ENCODE results near the gene PLEKHA7. TPM values are rescaled to one million over a fixed set of nuclear protein-coding genes. Genes with fewer than 3 reads are reported as not detected.

Gene PLEKHA7
- total and polyA plus RNA-seq, 2 of the 13 experiments (the other 11 are each of a cell fraction or from before 2014, with no cell fraction given) = 17.5 to 18.7 TPM

DNA sequence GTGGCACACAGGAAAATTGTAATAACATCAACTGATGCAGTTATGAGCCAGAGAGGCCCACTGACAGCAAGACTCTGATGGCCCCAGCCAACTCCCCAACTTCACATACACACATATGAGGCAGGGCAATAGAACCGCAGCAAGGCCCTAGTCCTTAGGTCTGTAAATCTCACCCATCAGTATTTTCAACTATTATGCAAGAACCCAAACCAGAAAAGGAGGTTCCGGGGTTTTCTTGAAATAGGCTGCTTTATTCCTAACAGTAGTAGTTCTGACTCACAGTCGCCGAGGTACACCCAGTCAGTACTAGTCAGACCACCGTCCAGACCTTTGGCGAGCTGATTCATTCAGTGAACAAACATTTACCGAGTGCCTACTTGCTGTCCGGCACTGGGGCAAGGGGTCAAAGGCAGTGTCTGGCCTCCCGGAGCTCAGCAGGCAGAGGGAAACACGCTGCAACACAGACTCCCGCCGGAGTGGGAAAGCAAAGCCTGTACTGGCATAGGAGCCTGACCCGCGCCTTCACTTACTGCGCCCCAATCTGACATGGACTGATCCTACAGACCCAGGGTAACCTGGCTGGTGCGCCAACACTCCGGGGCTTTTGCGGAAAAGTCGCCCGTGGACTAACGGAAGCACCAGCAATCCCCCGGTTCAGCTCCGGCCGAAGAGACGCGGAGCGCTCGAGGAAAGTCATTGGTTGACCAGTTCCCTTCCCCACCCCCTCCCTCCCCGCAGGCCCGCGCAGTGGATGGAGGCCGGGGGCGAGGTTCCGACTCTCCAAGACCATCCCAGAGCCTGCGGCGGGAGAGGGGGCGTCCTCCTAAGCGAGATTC lies 1.3 kb downstream of the PLEKHA7 start (continued):
- TF ChIP-seq GATAD1 (CRISPR knock-in tag; IDR thresholded peaks at IDR 0.05) (peak; percentile 39; the same call in 1 of the 2 replicates), ZKSCAN8 (CRISPR knock-in tag; IDR thresholded peaks at IDR 0.05; ENCODE audit: borderline replicate concordance) (peak; percentile 19; the same call in 1 of the 2 replicates), ZKSCAN1 (IDR thresholded peaks at IDR 0.05; ENCODE audit: low read length) (no peak), ZMYM4 (CRISPR knock-in tag; IDR thresholded peaks at IDR 0.05) (peak; percentile 59), GATA4 (IDR thresholded peaks at IDR 0.05; ENCODE audit: borderline replicate concordance, low read depth) (no peak), ARID3A (IDR thresholded peaks at IDR 0.05; ENCODE audit: low read depth, low read length) (no peak), CREB3 (CRISPR knock-in tag; IDR thresholded peaks at IDR 0.05) (no peak), HOXA3 (CRISPR knock-in tag; IDR thresholded peaks at IDR 0.05) (peak; percentile 79), HIVEP1 (CRISPR knock-in tag; IDR thresholded peaks at IDR 0.05) (peak; percentile 46; the same call in 1 of the 2 replicates), ARID2 (CRISPR knock-in tag; IDR thresholded peaks at IDR 0.05; ENCODE audit: borderline replicate concordance) (no peak), RARA (CRISPR knock-in tag; IDR thresholded peaks at IDR 0.05) (peak; percentile 98), ZNF775 (CRISPR knock-in tag; IDR thresholded peaks at IDR 0.05; ENCODE audit: borderline replicate concordance) (no peak), DNMT3B (CRISPR knock-in tag; conservative IDR thresholded peaks at IDR 0.05) (no peak), RXRB (CRISPR knock-in tag; IDR thresholded peaks at IDR 0.05; ENCODE audit: borderline replicate concordance) (peak; percentile 96), FOXJ3 (CRISPR knock-in tag; IDR thresholded peaks at IDR 0.05; ENCODE audit: borderline replicate concordance) (peak; percentile 70), ZNF710 (CRISPR knock-in tag; IDR thresholded peaks at IDR 0.05; ENCODE audit: borderline replicate concordance) (peak; percentile 71)
- TF ChIP-seq, protein P1, sequence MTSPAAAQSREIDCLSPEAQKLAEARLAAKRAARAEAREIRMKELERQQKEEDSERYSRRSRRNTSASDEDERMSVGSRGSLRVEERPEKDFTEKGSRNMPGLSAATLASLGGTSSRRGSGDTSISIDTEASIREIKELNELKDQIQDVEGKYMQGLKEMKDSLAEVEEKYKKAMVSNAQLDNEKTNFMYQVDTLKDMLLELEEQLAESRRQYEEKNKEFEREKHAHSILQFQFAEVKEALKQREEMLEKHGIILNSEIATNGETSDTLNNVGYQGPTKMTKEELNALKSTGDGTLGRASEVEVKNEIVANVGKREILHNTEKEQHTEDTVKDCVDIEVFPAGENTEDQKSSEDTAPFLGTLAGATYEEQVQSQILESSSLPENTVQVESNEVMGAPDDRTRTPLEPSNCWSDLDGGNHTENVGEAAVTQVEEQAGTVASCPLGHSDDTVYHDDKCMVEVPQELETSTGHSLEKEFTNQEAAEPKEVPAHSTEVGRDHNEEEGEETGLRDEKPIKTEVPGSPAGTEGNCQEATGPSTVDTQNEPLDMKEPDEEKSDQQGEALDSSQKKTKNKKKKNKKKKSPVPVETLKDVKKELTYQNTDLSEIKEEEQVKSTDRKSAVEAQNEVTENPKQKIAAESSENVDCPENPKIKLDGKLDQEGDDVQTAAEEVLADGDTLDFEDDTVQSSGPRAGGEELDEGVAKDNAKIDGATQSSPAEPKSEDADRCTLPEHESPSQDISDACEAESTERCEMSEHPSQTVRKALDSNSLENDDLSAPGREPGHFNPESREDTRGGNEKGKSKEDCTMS (CRISPR knock-in tag; conservative IDR thresholded peaks at IDR 0.05) = no peak
- TF ChIP-seq, protein P2, sequence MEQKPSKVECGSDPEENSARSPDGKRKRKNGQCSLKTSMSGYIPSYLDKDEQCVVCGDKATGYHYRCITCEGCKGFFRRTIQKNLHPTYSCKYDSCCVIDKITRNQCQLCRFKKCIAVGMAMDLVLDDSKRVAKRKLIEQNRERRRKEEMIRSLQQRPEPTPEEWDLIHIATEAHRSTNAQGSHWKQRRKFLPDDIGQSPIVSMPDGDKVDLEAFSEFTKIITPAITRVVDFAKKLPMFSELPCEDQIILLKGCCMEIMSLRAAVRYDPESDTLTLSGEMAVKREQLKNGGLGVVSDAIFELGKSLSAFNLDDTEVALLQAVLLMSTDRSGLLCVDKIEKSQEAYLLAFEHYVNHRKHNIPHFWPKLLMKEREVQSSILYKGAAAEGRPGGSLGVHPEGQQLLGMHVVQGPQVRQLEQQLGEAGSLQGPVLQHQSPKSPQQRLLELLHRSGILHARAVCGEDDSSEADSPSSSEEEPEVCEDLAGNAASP (CRISPR knock-in tag; IDR thresholded peaks at IDR 0.05; ENCODE audit: borderline replicate concordance) = peak; percentile 88; the same call in 1 of the 2 replicates
- TF ChIP-seq, protein P3, sequence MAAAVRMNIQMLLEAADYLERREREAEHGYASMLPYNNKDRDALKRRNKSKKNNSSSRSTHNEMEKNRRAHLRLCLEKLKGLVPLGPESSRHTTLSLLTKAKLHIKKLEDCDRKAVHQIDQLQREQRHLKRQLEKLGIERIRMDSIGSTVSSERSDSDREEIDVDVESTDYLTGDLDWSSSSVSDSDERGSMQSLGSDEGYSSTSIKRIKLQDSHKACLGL (CRISPR knock-in tag; IDR thresholded peaks at IDR 0.05) = no peak
